ENCODE data around the gene MCTP1.
"Not testable (repeated sequence)": the region's sequence is repeated elsewhere in the genome, so short reads cannot be mapped to it uniquely, and the experiment has no call there.

MCTP1 gene

DNA sequence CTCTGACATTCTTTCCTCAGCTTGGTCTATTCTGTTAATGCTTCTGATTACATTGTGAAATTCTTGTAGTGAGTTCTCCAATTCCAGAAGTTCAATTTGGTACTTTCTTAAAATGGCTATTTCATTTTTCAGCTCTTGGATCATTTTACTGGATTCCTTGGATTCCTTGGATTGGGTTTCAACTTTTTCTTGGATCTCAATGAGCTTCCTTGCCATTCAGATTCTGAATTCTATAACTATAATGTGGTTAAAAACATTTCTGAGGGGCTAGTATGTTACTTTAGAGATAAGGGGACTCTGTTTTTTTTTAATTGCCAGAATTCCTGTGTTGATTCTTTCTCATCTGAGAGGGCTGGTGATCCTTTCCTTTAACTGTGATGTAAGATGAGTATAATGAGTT is 136.4 kb downstream of the MCTP1 start:
- Histone ChIP-seq H3K9me3 (replicated peaks; ENCODE audit: low read length) (no peaks in the 10 kb centered on the region), H3K27me3 (ENCODE audit: control insufficient read depth, insufficient read depth, low read length) (no peaks in the 10 kb centered on the region), H3K9ac (ENCODE audit: low read depth, low read length) (no peak overlapping the region), H3K4me2 (ENCODE audit: low read length) (no peak overlapping the region), H3K36me3 (ENCODE audit: insufficient read depth, low read length) (no peaks in the 10 kb centered on the region), H3K4me1 (ENCODE audit: control insufficient read depth, insufficient read depth, low read length) (peaks cover 5% of the 10 kb centered on the region), H3K4me3 (ENCODE audit: low read length) (no peak overlapping the region)

DNA sequence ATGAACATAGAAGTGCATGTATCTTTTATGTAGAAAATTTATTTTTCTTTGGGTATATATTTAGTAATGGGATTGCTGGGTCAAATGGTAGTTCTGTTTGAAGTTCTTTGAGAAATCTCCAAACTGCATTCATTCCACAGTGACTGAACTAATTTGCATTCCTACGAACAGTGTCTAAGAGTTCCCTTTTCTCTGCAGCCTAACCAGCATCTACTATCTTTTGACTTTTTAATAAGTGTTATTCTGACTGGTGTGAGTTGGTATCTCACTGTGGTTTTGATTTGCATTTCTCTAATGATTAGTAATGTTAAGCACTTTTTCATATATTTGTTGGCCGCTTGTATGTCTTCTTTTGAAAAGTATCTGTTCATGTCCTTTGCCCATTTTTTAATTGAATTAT is 141.0 kb downstream of the MCTP1 start:
- not testable (repeated sequence) for H3K27me3 ChIP-seq (ENCODE audit: control insufficient read depth, insufficient read depth, low read length); H3K4me1 ChIP-seq (ENCODE audit: control insufficient read depth, insufficient read depth, low read length); H3K9ac ChIP-seq (ENCODE audit: low read depth, low read length); H3K4me2 ChIP-seq (ENCODE audit: low read length); H3K9me3 ChIP-seq (replicated peaks; ENCODE audit: low read length); H3K4me3 ChIP-seq (ENCODE audit: low read length); H3K36me3 ChIP-seq (ENCODE audit: insufficient read depth, low read length)

DNA sequence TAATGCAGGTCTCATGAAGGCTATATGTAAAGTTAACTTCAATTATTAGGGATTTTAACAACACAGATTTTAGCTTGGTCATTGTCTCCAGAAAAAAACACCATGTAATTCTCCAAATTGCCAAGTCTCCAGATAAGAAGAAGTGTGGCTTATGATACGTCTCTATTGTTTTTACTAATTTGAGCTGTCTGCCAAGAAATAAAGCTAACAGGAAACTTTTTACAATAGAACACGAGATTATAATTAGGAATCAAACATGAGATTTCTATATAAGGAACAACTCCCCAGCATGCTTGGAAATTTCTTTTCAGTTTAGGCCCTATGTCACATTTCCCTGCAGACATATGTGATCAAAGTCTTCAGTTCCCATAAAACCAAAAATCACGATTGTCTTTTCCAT is 142.7 kb downstream of the MCTP1 start:
- Histone ChIP-seq H3K36me3 (ENCODE audit: insufficient read depth, low read length) (no peaks in the 10 kb centered on the region), H3K9ac (ENCODE audit: low read depth, low read length) (no peak overlapping the region)

DNA sequence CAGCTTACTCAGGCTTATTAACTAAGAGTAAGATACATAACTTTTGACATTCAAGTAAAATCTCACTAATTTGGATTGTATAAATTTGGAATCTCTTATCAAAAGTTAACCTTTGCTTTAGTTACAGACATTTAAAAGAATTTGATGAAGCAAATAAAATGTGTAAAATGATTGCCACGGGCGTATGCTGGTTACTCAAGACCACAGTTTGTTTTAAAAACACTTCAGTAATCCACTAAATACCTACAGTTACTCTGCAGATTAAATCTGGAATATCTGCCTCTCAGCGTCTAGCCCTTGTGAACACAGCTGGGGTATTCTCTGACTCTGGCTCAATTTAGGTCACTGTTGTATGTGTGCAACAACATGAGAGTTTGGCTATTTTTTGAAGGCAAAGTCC is 143.8 kb downstream of the MCTP1 start:
- H3K4me1 ChIP-seq (ENCODE audit: control insufficient read depth, insufficient read depth, low read length): no peaks in the 10 kb centered on the region
- no peaks in the 10 kb centered on the region for H3K9me3 ChIP-seq (replicated peaks; ENCODE audit: low read length)
- no peaks in the 10 kb centered on the region for H3K27me3 ChIP-seq (ENCODE audit: control insufficient read depth, insufficient read depth, low read length)
- no peaks in the 10 kb centered on the region for H3K36me3 ChIP-seq (ENCODE audit: insufficient read depth, low read length)
- no peak overlapping the region for H3K4me3 ChIP-seq (ENCODE audit: low read length)
- H3K4me2 ChIP-seq (ENCODE audit: low read length): no peak overlapping the region
- no peak overlapping the region for H3K9ac ChIP-seq (ENCODE audit: low read depth, low read length)

More for the DNA sequence above, 142.7 kb downstream of the MCTP1 start:
- H3K9me3 ChIP-seq (replicated peaks; ENCODE audit: low read length): no peaks in the 10 kb centered on the region
- no peak overlapping the region for H3K4me3 ChIP-seq (ENCODE audit: low read length)
- no peak overlapping the region for H3K4me2 ChIP-seq (ENCODE audit: low read length)
- H3K4me1 ChIP-seq (ENCODE audit: control insufficient read depth, insufficient read depth, low read length): no peaks in the 10 kb centered on the region
- no peaks in the 10 kb centered on the region for H3K27me3 ChIP-seq (ENCODE audit: control insufficient read depth, insufficient read depth, low read length)

DNA sequence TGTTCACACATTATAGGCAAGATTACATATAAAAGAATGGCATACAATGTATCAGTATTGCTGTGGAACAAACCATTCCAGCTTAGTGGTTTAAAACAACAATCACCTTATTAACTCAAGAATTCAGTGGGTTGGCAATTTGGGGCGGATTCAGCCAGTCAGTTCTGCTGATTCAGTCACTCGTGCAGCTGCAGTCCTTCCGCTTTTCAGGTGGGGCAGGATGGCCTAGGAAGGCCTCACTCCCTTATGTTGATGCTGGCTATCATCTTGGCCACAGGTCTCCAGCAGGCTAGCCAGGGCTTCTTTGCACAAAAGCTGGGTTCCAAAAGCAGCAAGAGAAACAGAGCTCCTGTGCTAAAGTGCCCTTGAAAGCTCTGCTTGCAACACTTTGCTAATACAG is 150.6 kb downstream of the MCTP1 start:
- Histone ChIP-seq H3K9ac (ENCODE audit: low read depth, low read length) (no peak overlapping the region), H3K4me1 (ENCODE audit: control insufficient read depth, insufficient read depth, low read length) (no peaks in the 10 kb centered on the region), H3K4me2 (ENCODE audit: low read length) (no peak overlapping the region), H3K4me3 (ENCODE audit: low read length) (no peak overlapping the region), H3K9me3 (replicated peaks; ENCODE audit: low read length) (no peaks in the 10 kb centered on the region), H3K36me3 (ENCODE audit: insufficient read depth, low read length) (no peaks in the 10 kb centered on the region), H3K27me3 (ENCODE audit: control insufficient read depth, insufficient read depth, low read length) (peaks cover 5% of the 10 kb centered on the region)

DNA sequence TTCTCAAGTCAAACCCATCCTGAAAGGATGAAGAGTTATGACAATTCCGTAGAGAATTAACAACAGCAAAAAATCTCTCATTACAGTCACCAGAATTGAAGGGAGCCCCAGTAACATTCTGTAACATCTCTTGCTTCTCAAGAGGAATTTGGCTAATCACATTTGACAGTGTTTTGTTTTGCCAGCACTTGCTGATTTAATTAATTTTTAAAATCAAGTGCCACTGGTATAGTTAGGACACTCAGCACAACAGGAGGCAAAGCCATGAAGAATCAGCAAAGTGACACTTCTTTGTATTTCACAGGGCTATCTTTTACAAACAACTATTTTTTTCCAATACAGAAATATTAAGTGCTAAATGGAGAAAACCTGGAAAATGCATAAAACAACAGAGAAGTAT is 152.8 kb downstream of the MCTP1 start:
- Histone ChIP-seq H3K9me3 (replicated peaks; ENCODE audit: low read length) (no peaks in the 10 kb centered on the region), H3K4me3 (ENCODE audit: low read length) (no peak overlapping the region), H3K36me3 (ENCODE audit: insufficient read depth, low read length) (no peaks in the 10 kb centered on the region), H3K9ac (ENCODE audit: low read depth, low read length) (no peak overlapping the region), H3K4me2 (ENCODE audit: low read length) (no peak overlapping the region), H3K27me3 (ENCODE audit: control insufficient read depth, insufficient read depth, low read length) (peaks cover 15% of the 10 kb centered on the region), H3K4me1 (ENCODE audit: control insufficient read depth, insufficient read depth, low read length) (no peaks in the 10 kb centered on the region)

DNA sequence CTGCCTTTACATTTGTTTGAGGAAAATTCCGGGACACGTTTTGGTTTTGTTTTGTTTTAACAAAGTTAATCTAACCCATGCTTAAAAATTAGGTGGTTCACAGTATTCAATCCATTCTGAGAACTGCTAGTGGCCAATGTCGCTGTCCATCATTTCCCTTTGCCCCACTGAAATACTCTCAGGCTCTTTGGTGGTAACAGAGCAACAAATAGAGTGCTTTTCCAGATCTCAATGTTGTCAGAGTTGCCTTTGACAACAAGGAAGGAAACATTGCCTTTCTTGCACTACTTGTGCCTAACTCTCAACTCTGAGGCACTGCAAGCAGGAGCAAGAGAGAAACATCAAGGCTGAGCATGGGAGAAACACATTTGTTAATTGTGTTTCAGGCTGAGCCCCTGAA is 154.0 kb downstream of the MCTP1 start:
- Histone ChIP-seq H3K9ac (ENCODE audit: low read depth, low read length) (no peak overlapping the region), H3K9me3 (replicated peaks; ENCODE audit: low read length) (no peaks in the 10 kb centered on the region), H3K4me3 (ENCODE audit: low read length) (no peak overlapping the region), H3K4me1 (ENCODE audit: control insufficient read depth, insufficient read depth, low read length) (no peaks in the 10 kb centered on the region), H3K27me3 (ENCODE audit: control insufficient read depth, insufficient read depth, low read length) (peaks cover 15% of the 10 kb centered on the region), H3K36me3 (ENCODE audit: insufficient read depth, low read length) (no peaks in the 10 kb centered on the region), H3K4me2 (ENCODE audit: low read length) (no peak overlapping the region)

DNA sequence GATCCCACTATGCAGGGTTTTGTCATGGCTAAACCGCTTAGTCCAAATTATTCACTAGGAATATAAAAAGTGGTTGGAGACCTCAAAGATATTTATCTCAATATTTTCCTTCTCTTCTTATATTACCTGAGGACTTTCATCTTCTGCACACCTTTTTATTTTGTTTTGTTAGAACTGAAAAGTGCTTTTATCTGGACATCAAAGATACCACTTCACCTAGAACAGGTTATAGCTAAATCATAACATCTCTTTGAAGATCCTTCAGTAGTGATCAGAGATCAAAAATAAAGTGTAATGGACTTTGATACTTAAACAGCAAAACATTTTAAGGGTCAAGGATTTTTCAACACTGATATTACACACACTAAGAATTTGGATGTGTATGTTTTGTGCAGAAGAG is 160.2 kb downstream of the MCTP1 start:
- Histone ChIP-seq H3K4me2 (ENCODE audit: low read length) (no peak overlapping the region), H3K9me3 (replicated peaks; ENCODE audit: low read length) (no peaks in the 10 kb centered on the region), H3K9ac (ENCODE audit: low read depth, low read length) (no peak overlapping the region), H3K4me3 (ENCODE audit: low read length) (no peak overlapping the region), H3K36me3 (ENCODE audit: insufficient read depth, low read length) (no peaks in the 10 kb centered on the region), H3K4me1 (ENCODE audit: control insufficient read depth, insufficient read depth, low read length) (no peaks in the 10 kb centered on the region), H3K27me3 (ENCODE audit: control insufficient read depth, insufficient read depth, low read length) (peaks cover 16% of the 10 kb centered on the region)

DNA sequence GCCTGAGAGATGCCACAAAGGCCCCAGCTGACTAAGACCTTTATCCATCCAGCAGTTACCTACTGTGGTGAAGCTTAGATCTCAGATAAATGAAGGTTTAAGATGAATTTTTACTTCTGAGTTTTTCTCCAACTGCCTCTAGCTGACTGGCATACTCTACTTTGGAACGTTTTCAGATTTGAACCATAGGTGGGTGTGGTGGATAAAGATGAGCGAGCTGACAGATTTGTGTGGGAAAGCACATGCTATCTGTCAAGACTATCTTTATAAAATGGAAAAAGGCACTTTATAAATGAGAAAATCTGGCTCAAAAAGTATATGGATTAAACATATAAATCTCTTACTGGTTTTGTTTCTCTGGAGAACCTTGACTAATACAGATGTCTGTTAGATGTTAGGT is 160.8 kb downstream of the MCTP1 start:
- Histone ChIP-seq H3K4me1 (ENCODE audit: control insufficient read depth, insufficient read depth, low read length) (no peaks in the 10 kb centered on the region), H3K4me3 (ENCODE audit: low read length) (no peak overlapping the region), H3K27me3 (ENCODE audit: control insufficient read depth, insufficient read depth, low read length) (peaks cover 16% of the 10 kb centered on the region), H3K36me3 (ENCODE audit: insufficient read depth, low read length) (no peaks in the 10 kb centered on the region), H3K9ac (ENCODE audit: low read depth, low read length) (no peak overlapping the region), H3K4me2 (ENCODE audit: low read length) (no peak overlapping the region), H3K9me3 (replicated peaks; ENCODE audit: low read length) (no peaks in the 10 kb centered on the region)

DNA sequence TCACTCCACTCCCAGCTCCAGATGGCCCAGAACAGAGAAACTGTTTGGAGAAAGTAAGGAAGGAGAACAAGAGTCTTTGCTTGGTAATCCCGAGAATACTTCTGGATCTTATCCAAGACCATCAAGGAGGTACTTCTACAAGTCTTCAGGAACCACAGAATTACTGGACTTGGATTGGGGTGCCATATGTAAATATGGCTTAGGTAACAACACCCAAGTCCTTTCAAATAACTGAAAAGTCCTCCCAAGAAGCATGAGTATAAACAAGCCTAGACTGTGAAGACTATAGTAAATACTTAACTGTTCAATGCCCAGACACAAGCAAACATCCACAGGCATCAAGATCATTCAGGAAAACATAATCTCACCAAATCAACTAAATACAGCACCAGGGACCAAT is 170.0 kb downstream of the MCTP1 start:
- H3K9ac ChIP-seq (ENCODE audit: low read depth, low read length): no peak overlapping the region
- H3K4me2 ChIP-seq (ENCODE audit: low read length): no peak overlapping the region
- no peaks in the 10 kb centered on the region for H3K9me3 ChIP-seq (replicated peaks; ENCODE audit: low read length)
- no peaks in the 10 kb centered on the region for H3K27me3 ChIP-seq (ENCODE audit: control insufficient read depth, insufficient read depth, low read length)
- no peak overlapping the region for H3K4me3 ChIP-seq (ENCODE audit: low read length)
- H3K36me3 ChIP-seq (ENCODE audit: insufficient read depth, low read length): no peaks in the 10 kb centered on the region
- H3K4me1 ChIP-seq (ENCODE audit: control insufficient read depth, insufficient read depth, low read length): peaks cover 11% of the 10 kb centered on the region

DNA sequence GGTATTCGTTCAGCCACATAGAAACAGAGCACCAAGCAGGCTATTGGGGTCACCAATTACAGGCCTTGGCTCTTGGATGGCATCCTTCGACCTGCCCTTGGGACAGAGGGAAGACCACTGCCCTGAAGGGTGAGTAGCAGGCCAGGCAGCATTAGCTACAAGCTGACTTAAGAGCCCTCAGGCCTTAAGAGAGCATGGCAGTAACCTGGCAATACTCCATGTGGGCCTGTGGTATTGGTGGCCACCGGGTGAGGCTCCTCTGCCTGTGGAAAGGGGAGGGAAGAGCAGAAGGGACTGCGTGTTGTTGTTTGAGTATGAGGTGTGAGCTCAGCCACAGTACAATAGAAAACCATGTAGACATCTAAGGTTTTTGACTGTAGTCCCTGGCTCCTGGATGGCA is 170.6 kb downstream of the MCTP1 start:
- Histone ChIP-seq H3K36me3 (ENCODE audit: insufficient read depth, low read length) (no peaks in the 10 kb centered on the region), H3K4me1 (ENCODE audit: control insufficient read depth, insufficient read depth, low read length) (peaks cover 11% of the 10 kb centered on the region), H3K9ac (ENCODE audit: low read depth, low read length) (no peak overlapping the region), H3K9me3 (replicated peaks; ENCODE audit: low read length) (no peaks in the 10 kb centered on the region), H3K27me3 (ENCODE audit: control insufficient read depth, insufficient read depth, low read length) (no peaks in the 10 kb centered on the region), H3K4me2 (ENCODE audit: low read length) (no peak overlapping the region), H3K4me3 (ENCODE audit: low read length) (no peak overlapping the region)

DNA sequence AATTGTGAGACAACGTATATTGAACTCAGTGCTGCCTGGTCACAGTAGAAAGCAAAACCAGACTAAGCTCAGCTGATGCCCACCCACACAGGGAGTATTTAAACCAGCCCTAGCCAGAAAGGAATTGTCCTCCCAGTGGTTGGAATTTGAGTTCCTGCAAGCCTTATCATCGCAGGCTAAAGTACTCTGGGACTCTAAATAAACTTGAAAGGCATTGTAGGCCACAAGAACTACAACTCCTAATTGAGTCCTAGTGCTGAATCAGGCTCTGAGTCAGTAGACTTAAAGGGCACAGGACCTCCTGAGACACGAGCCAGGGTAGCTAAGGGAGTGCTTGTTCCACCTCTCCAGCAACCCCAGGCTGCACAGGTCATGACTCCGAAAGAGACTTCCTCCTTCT is 171.4 kb downstream of the MCTP1 start:
- Histone ChIP-seq H3K4me3 (ENCODE audit: low read length) (no peak overlapping the region), H3K36me3 (ENCODE audit: insufficient read depth, low read length) (no peaks in the 10 kb centered on the region), H3K9me3 (replicated peaks; ENCODE audit: low read length) (no peaks in the 10 kb centered on the region), H3K4me2 (ENCODE audit: low read length) (peak overlapping the region; percentile 51), H3K9ac (ENCODE audit: low read depth, low read length) (peak overlapping the region; percentile 25), H3K4me1 (ENCODE audit: control insufficient read depth, insufficient read depth, low read length) (peaks cover 11% of the 10 kb centered on the region), H3K27me3 (ENCODE audit: control insufficient read depth, insufficient read depth, low read length) (no peaks in the 10 kb centered on the region)
